Caco-2 (cell line): ENCODE data around the gene RAD51B. TPM values are rescaled to one million over a fixed set of nuclear protein-coding genes. Genes with fewer than 3 reads are reported as not detected.

Experiments
- BruUV-seq: library from RNA; stranded (reverse); fragments of 400-500 nt; replicated peaks from 2 replicates; lab custom pipeline; 2021; lab: Mats Ljungman, UMichigan
- CTCF ChIA-PET: fragments of 300-600 bp; sonication (Branson Sonifier 250); formaldehyde crosslinking; loops from one replicate; lab custom pipeline; 2022; ENCODE audit warnings: antibody characterized with exemption; lab: Charles Lee
- POLR2A ChIA-PET: fragments of 300-600 bp; sonication (Branson Sonifier 250); formaldehyde crosslinking; loops from one replicate; lab custom pipeline; 2022; ENCODE audit warnings: antibody characterized with exemption; lab: Charles Lee
- DNase-seq, 2 experiments: peaks; one replicate each; pipeline versions ENCODE4 v3.0.0 to v3.0.0-alpha.2; 2020 to 2022
- H3K27me3 ChIP-seq: replicated peaks from 2 replicates; pipeline ENCODE4 v1.6.0; 2011; ENCODE audit warnings: low read length; ENCODE audit not compliant: control insufficient read depth, insufficient read depth
- H3K36me3 ChIP-seq: 2 replicates; pipeline ENCODE4 v1.5.1; 2011; ENCODE audit warnings: low read length; ENCODE audit not compliant: control insufficient read depth, insufficient read depth
- H3K4me1 ChIP-seq: fragments of 250-450 bp; sonication (Bioruptor Pico); 2 replicates; pipeline ENCODE4 v1.5.1; 2020; ENCODE audit warnings: mild to moderate bottlenecking
- H3K4me3 ChIP-seq: 2 replicates; pipeline ENCODE4 v1.5.1; 2011; ENCODE audit warnings: low read depth, mild to moderate bottlenecking, control low read depth, low read length
- H3K9me3 ChIP-seq: fragments of 250-450 bp; sonication (Bioruptor Pico); 2 replicates; pipeline ENCODE4 v1.5.1; 2020; ENCODE audit warnings: mild to moderate bottlenecking, moderate library complexity
- H3K27ac Mint-ChIP-seq: one replicate; pipeline ENCODE4 v1.8.0; 2022; ENCODE audit warnings: mixed read lengths; ENCODE audit not compliant: unreplicated experiment
- H3K27me3 Mint-ChIP-seq: one replicate; pipeline ENCODE4 v1.8.0; 2022; ENCODE audit warnings: mixed read lengths; ENCODE audit not compliant: insufficient read depth, unreplicated experiment
- H3K36me3 Mint-ChIP-seq: one replicate; pipeline ENCODE4 v1.8.0; 2022; ENCODE audit warnings: mild to moderate bottlenecking, mixed read lengths; ENCODE audit not compliant: insufficient read depth, unreplicated experiment
- H3K4me1 Mint-ChIP-seq: one replicate; pipeline ENCODE4 v1.8.0; 2022; ENCODE audit warnings: low read depth, mixed read lengths; ENCODE audit not compliant: unreplicated experiment
- H3K4me3 Mint-ChIP-seq: one replicate; pipeline ENCODE4 v1.8.0; 2022; ENCODE audit warnings: mild to moderate bottlenecking, moderate library complexity, mixed read lengths; ENCODE audit not compliant: unreplicated experiment
- H3K9me3 Mint-ChIP-seq: one replicate; pipeline ENCODE4 v1.8.0; 2022; ENCODE audit warnings: mixed read lengths; ENCODE audit not compliant: unreplicated experiment
- CTCF ChIP-seq, 2 experiments: fragments of 200-600 bp in 1 of 2; IDR thresholded peaks; 1 replicate in 1 of 2; 2 replicates in 1 of 2; pipeline versions ENCODE4 v1.5.1 to v1.8.0; 2011 to 2022; ENCODE audit warnings: antibody characterized with exemption in 1 of 2, control low read depth in 1 of 2, inconsistent platforms in 1 of 2, low read depth in 1 of 2, low read length in 1 of 2, mild to moderate bottlenecking in 1 of 2, moderate library complexity in 1 of 2; ENCODE audit not compliant: insufficient read depth in 1 of 2, severe bottlenecking in 1 of 2, unreplicated experiment in 1 of 2
- intact Hi-C: fragments of 100-400 bp; cut with micrococcal nuclease; formaldehyde crosslinking; loops from one replicate; pipeline ENCODE4 v1.10.0; 2022; ENCODE audit not compliant: unreplicated experiment
- total RNA-seq: library from RNA; stranded (reverse); gene quantifications from 2 replicates; pipeline ENCODE4 v1.2.3, GENCODE V29; 2022

Gene RAD51B
- total RNA-seq, 1 experiment from 2014 or later = 16.7 TPM

- no peak overlapping the region for H3K4me3 ChIP-seq
Observed at GRCh38 chr14:68331426-68331825, 511.8 kb downstream of the RAD51B start.

GRCh38 chr14:68331991-68332390, 512.4 kb downstream of the RAD51B start:
- POLR2A ChIA-PET = no interaction called here
- CTCF ChIA-PET = no interaction called here
- no peaks in the 10 kb centered on the region for H3K36me3 ChIP-seq
- intact Hi-C loops = no loop called here
- H3K4me3 ChIP-seq = no peak overlapping the region
- no peak for DNase-seq
- BruUV-seq = no TSS peak
- no peak for TF ChIP-seq CTCF (IDR thresholded peaks at IDR 0.05; ENCODE audit: insufficient read depth in 1 of 2, low read depth in 1 of 2, low read length in 1 of 2, severe bottlenecking in 1 of 2, unreplicated experiment in 1 of 2)
- H3K9me3 Mint-ChIP-seq = no peaks in the 10 kb centered on the region
- H3K4me3 Mint-ChIP-seq = no peak overlapping the region
- H3K36me3 Mint-ChIP-seq = no peaks in the 10 kb centered on the region
- H3K27ac Mint-ChIP-seq = no peak overlapping the region
- no peaks in the 10 kb centered on the region for H3K4me1 ChIP-seq
- H3K27me3 ChIP-seq = no peaks in the 10 kb centered on the region
- no peaks in the 10 kb centered on the region for H3K27me3 Mint-ChIP-seq
- no peaks in the 10 kb centered on the region for H3K4me1 Mint-ChIP-seq
- no peaks in the 10 kb centered on the region for H3K9me3 ChIP-seq

More at GRCh38 chr14:68331426-68331825, 511.8 kb downstream of the RAD51B start:
- no peaks in the 10 kb centered on the region for H3K4me1 Mint-ChIP-seq
- no peaks in the 10 kb centered on the region for H3K9me3 ChIP-seq
- no peaks in the 10 kb centered on the region for H3K27me3 Mint-ChIP-seq
- no peaks in the 10 kb centered on the region for H3K36me3 ChIP-seq
- no peaks in the 10 kb centered on the region for H3K4me1 ChIP-seq
- DNase-seq = no peak
- no peak overlapping the region for H3K4me3 Mint-ChIP-seq
- BruUV-seq = no TSS peak
- ChIA-PET POLR2A (no interaction called here), CTCF (no interaction called here)
- intact Hi-C loops = no loop called here
- TF ChIP-seq CTCF (IDR thresholded peaks at IDR 0.05; ENCODE audit: insufficient read depth in 1 of 2, low read depth in 1 of 2, low read length in 1 of 2, severe bottlenecking in 1 of 2, unreplicated experiment in 1 of 2) = no peak
- H3K27me3 ChIP-seq = no peaks in the 10 kb centered on the region
- no peaks in the 10 kb centered on the region for H3K9me3 Mint-ChIP-seq
- H3K27ac Mint-ChIP-seq = no peak overlapping the region
- H3K36me3 Mint-ChIP-seq = no peaks in the 10 kb centered on the region

GRCh38 chr14:68333262-68333661, 513.7 kb downstream of the RAD51B start:
- POLR2A ChIA-PET = no interaction called here
- H3K27me3 ChIP-seq = no peaks in the 10 kb centered on the region
- no peak for DNase-seq
- H3K36me3 ChIP-seq = no peaks in the 10 kb centered on the region
- Mint-ChIP-seq H3K27me3 (no peaks in the 10 kb centered on the region), H3K9me3 (no peaks in the 10 kb centered on the region), H3K27ac (no peak overlapping the region), H3K4me3 (no peak overlapping the region), H3K36me3 (no peaks in the 10 kb centered on the region), H3K4me1 (no peaks in the 10 kb centered on the region)
- CTCF ChIA-PET = no interaction called here
- no peak overlapping the region for H3K4me3 ChIP-seq
- no peaks in the 10 kb centered on the region for H3K9me3 ChIP-seq
- BruUV-seq = no TSS peak
- intact Hi-C loops = no loop called here
- TF ChIP-seq CTCF (IDR thresholded peaks at IDR 0.05; ENCODE audit: insufficient read depth in 1 of 2, low read depth in 1 of 2, low read length in 1 of 2, severe bottlenecking in 1 of 2, unreplicated experiment in 1 of 2) = no peak
- no peaks in the 10 kb centered on the region for H3K4me1 ChIP-seq
